ENCODE measurements around the gene ZNF281.

DNA sequence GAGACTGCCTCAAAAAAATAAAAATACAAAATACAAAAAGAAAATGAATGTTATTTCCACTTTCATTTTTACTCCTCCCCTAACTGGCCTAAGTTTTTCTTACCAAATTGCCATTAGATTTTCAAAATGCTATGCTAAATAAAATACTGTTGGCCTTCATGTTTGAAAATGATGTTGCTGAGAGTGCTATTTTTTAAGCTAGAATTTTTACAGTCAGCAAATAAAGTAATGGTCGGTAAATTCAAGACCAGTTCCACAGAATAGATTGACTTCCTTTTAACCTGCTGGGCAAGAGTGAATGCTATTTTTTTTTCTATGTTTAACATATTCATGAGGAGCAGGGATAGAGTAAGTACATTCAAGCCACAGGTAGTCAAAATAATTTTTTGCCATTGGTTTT, 31.7 kb downstream of the ZNF281 start:
- TF ChIP-seq, protein P1, sequence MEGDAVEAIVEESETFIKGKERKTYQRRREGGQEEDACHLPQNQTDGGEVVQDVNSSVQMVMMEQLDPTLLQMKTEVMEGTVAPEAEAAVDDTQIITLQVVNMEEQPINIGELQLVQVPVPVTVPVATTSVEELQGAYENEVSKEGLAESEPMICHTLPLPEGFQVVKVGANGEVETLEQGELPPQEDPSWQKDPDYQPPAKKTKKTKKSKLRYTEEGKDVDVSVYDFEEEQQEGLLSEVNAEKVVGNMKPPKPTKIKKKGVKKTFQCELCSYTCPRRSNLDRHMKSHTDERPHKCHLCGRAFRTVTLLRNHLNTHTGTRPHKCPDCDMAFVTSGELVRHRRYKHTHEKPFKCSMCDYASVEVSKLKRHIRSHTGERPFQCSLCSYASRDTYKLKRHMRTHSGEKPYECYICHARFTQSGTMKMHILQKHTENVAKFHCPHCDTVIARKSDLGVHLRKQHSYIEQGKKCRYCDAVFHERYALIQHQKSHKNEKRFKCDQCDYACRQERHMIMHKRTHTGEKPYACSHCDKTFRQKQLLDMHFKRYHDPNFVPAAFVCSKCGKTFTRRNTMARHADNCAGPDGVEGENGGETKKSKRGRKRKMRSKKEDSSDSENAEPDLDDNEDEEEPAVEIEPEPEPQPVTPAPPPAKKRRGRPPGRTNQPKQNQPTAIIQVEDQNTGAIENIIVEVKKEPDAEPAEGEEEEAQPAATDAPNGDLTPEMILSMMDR (IDR thresholded peaks at IDR 0.05) = no peak
- no peak for TF ChIP-seq POLR2A (IDR thresholded peaks at IDR 0.05)
- TF ChIP-seq POLR2AphosphoS5 (IDR thresholded peaks at IDR 0.05) = no peak
- TF ChIP-seq EP300 (IDR thresholded peaks at IDR 0.05) = no peak
